WERI-Rb-1 (cell line): ENCODE measurements around the gene CWF19L1.
A peak's percentile ranks its signal among the peaks of the same experiment; 100 is the strongest.

Experiments used
- DNase-seq: peaks from one replicate; pipeline ENCODE4 v3.0.0-alpha.2; 2020
- H3K27ac ChIP-seq: fragments of 250-450 bp; sonication (Bioruptor Pico); 2 replicates; pipeline ENCODE4 v1.5.1; 2020; ENCODE audit warnings: mild to moderate bottlenecking, moderate library complexity
- H3K27me3 ChIP-seq: fragments of 250-450 bp; sonication (Bioruptor Pico); 2 replicates; pipeline ENCODE4 v1.5.1; 2021; ENCODE audit warnings: mild to moderate bottlenecking, low read depth, moderate library complexity; ENCODE audit not compliant: insufficient read depth, severe bottlenecking
- H3K36me3 ChIP-seq: fragments of 250-450 bp; sonication (Bioruptor Pico); 2 replicates; pipeline ENCODE4 v1.5.1; 2020; ENCODE audit warnings: mild to moderate bottlenecking, moderate library complexity
- H3K4me3 ChIP-seq: 2 replicates; pipeline ENCODE4 v1.5.1; 2011; ENCODE audit warnings: low read depth, mild to moderate bottlenecking, control low read depth, low read length
- H3K9me3 ChIP-seq: fragments of 250-450 bp; sonication (Bioruptor Pico); 2 replicates; pipeline ENCODE4 v1.5.1; 2021; ENCODE audit warnings: mild to moderate bottlenecking, moderate library complexity; ENCODE audit not compliant: severe bottlenecking
- CTCF ChIP-seq: IDR thresholded peaks from 2 replicates; pipeline ENCODE4 v1.5.1; 2011; ENCODE audit warnings: low read depth, mild to moderate bottlenecking, control low read depth, inconsistent platforms, low read length

CWF19L1 gene

GRCh38 chr10:100216006-100216405 is 51.4 kb downstream of the CWF19L1 start:
- H3K27ac ChIP-seq, result no peak overlapping the region
- H3K4me3 ChIP-seq, result no peak overlapping the region
- no peaks in the 10 kb centered on the region for H3K27me3 ChIP-seq
- no peak for DNase-seq
- peaks cover 76% of the 10 kb centered on the region for H3K36me3 ChIP-seq
- TF ChIP-seq CTCF, result no peak
- H3K9me3 ChIP-seq, result no peaks in the 10 kb centered on the region

GRCh38 chr10:100209303-100209702 is 58.1 kb downstream of the CWF19L1 start:
- no peak for TF ChIP-seq CTCF
- Histone ChIP-seq H3K36me3 (peaks cover 58% of the 10 kb centered on the region), H3K27me3 (no peaks in the 10 kb centered on the region), H3K27ac (no peak overlapping the region), H3K9me3 (no peaks in the 10 kb centered on the region), H3K4me3 (no peak overlapping the region)
- DNase-seq, result no peak

GRCh38 chr10:100208276-100208675 is 59.2 kb downstream of the CWF19L1 start:
- peaks cover 57% of the 10 kb centered on the region for H3K36me3 ChIP-seq
- no peaks in the 10 kb centered on the region for H3K9me3 ChIP-seq
- no peak for DNase-seq
- no peak overlapping the region for H3K27ac ChIP-seq
- H3K27me3 ChIP-seq, result no peaks in the 10 kb centered on the region
- no peak overlapping the region for H3K4me3 ChIP-seq
- no peak for TF ChIP-seq CTCF

GRCh38 chr10:100204370-100204769 is 63.1 kb downstream of the CWF19L1 start:
- H3K27ac ChIP-seq, result peak overlapping the region; percentile 68
- H3K9me3 ChIP-seq, result no peaks in the 10 kb centered on the region
- peaks cover 53% of the 10 kb centered on the region for H3K36me3 ChIP-seq
- no peaks in the 10 kb centered on the region for H3K27me3 ChIP-seq
- TF ChIP-seq CTCF, result no peak
- no peak overlapping the region for H3K4me3 ChIP-seq
- DNase-seq, result no peak

- DNase-seq, result no peak
- peaks cover 62% of the 10 kb centered on the region for H3K36me3 ChIP-seq
- no peaks in the 10 kb centered on the region for H3K27me3 ChIP-seq
- no peaks in the 10 kb centered on the region for H3K9me3 ChIP-seq
- no peak for TF ChIP-seq CTCF
- H3K4me3 ChIP-seq, result no peak overlapping the region
- H3K27ac ChIP-seq, result no peak overlapping the region
Observed at GRCh38 chr10:100201549-100201948, 65.9 kb downstream of the CWF19L1 start.

GRCh38 chr10:100194711-100195110 is 72.7 kb downstream of the CWF19L1 start:
- Histone ChIP-seq H3K36me3 (peaks cover 75% of the 10 kb centered on the region), H3K27ac (no peak overlapping the region), H3K4me3 (no peak overlapping the region), H3K9me3 (no peaks in the 10 kb centered on the region), H3K27me3 (no peaks in the 10 kb centered on the region)
- DNase-seq, result no peak
- no peak for TF ChIP-seq CTCF
